Activated B cell treated with CpG ODN at 0.5 μM for 24 hours (primary cell): Measurements from ENCODE around the gene STAG2. TPM values are rescaled to one million over a fixed set of nuclear protein-coding genes. Genes with fewer than 3 reads are reported as not detected.
"Not testable (repeated sequence)": the region's sequence is repeated elsewhere in the genome, so short reads cannot be mapped to it uniquely, and the experiment has no call there.

Experiments used
- ATAC-seq: fragments of 200-7000 bp; cut with Tn5 transposase; one replicate; pipeline ENCODE4 v1.10.0; 2021; ENCODE audit warnings: low read depth, mild to moderate bottlenecking, moderate library complexity
- CTCF ChIA-PET: fragments of 350-600 bp; sonication (Branson Sonifier 250); formaldehyde crosslinking; loops from one replicate; lab custom pipeline; 2021; ENCODE audit warnings: antibody characterized with exemption; lab: Charles Lee
- POLR2A ChIA-PET: fragments of 350-600 bp; sonication (Branson Sonifier 250); formaldehyde crosslinking; loops from one replicate; lab custom pipeline; 2021; ENCODE audit warnings: antibody characterized with exemption; lab: Charles Lee
- DNase-seq: peaks from one replicate; pipeline ENCODE4 v3.0.0; 2022
- H3K27ac Mint-ChIP-seq: one replicate; pipeline ENCODE4 v1.8.0; 2020; ENCODE audit warnings: mixed read lengths
- H3K27me3 Mint-ChIP-seq: one replicate; pipeline ENCODE4 v1.8.0; 2021; ENCODE audit warnings: mixed read lengths
- H3K36me3 Mint-ChIP-seq: one replicate; pipeline ENCODE4 v1.8.0; 2021; ENCODE audit warnings: low read depth, mixed read lengths
- H3K4me1 Mint-ChIP-seq: one replicate; pipeline ENCODE4 v1.8.0; 2021; ENCODE audit warnings: mixed read lengths
- H3K4me3 Mint-ChIP-seq: one replicate; pipeline ENCODE4 v1.8.0; 2020; ENCODE audit warnings: mild to moderate bottlenecking, mixed read lengths
- H3K9me3 Mint-ChIP-seq: one replicate; pipeline ENCODE4 v1.8.0; 2020; ENCODE audit warnings: mixed read lengths
- CTCF ChIP-seq: fragments of 200-600 bp; IDR thresholded peaks from one replicate; pipeline ENCODE4 v1.8.0; 2022; ENCODE audit warnings: antibody characterized with exemption, mild to moderate bottlenecking
- intact Hi-C: fragments of 100-400 bp; cut with micrococcal nuclease; formaldehyde crosslinking; loops from one replicate; pipeline ENCODE4 v1.15.1; 2024
- total RNA-seq: library from RNA; stranded (reverse); gene quantifications from 2 replicates; pipeline ENCODE4 v1.2.3, GENCODE V29; 2022

Gene STAG2
- total RNA-seq, 1 donor from 2014 or later, result 86.6 TPM

- no peak for ATAC-seq
- ChIA-PET POLR2A (no interaction called here), CTCF (no interaction called here)
- Mint-ChIP-seq H3K27ac (no peak overlapping the region), H3K4me1 (no peaks in the 10 kb centered on the region), H3K9me3 (no peaks in the 10 kb centered on the region), H3K36me3 (no peaks in the 10 kb centered on the region), H3K4me3 (no peak overlapping the region), H3K27me3 (no peaks in the 10 kb centered on the region)
- no peak for DNase-seq
- intact Hi-C loops, result no loop called here
- TF ChIP-seq CTCF, result no peak
Measured at GRCh38 chrX:123924186-123924585, 37.3 kb upstream of the STAG2 start.

- ChIA-PET POLR2A (no interaction called here), CTCF (no interaction called here)
- no peak for DNase-seq
- TF ChIP-seq CTCF, result no peak
- peaks cover 1% of the 10 kb centered on the region for H3K36me3 Mint-ChIP-seq
- H3K9me3 Mint-ChIP-seq, result peaks cover 3% of the 10 kb centered on the region
- H3K27me3 Mint-ChIP-seq, result no peaks in the 10 kb centered on the region
- H3K27ac Mint-ChIP-seq, result no peak overlapping the region
- H3K4me3 Mint-ChIP-seq, result no peak overlapping the region
- intact Hi-C loops, result no loop called here
- H3K4me1 Mint-ChIP-seq, result no peaks in the 10 kb centered on the region
- no peak for ATAC-seq
Measured at GRCh38 chrX:123927845-123928244, 33.7 kb upstream of the STAG2 start.

GRCh38 chrX:123932055-123932454 is 29.5 kb upstream of the STAG2 start:
- H3K4me1 Mint-ChIP-seq, ATAC-seq, POLR2A ChIA-PET, DNase-seq, H3K4me3 Mint-ChIP-seq, intact Hi-C loops, H3K27me3 Mint-ChIP-seq, H3K9me3 Mint-ChIP-seq, H3K27ac Mint-ChIP-seq, CTCF ChIA-PET, H3K36me3 Mint-ChIP-seq: not testable (repeated sequence)

GRCh38 chrX:123943074-123943473 is 18.4 kb upstream of the STAG2 start:
- POLR2A ChIA-PET, result interaction anchor here (0.5 kb wide), 1 partner anchor 18 kb away, joined by 6 read pairs; no protein-coding TSS in a partner anchor
- H3K27ac Mint-ChIP-seq, result no peak overlapping the region
- H3K4me1 Mint-ChIP-seq, result no peaks in the 10 kb centered on the region
- TF ChIP-seq CTCF, result no peak
- H3K4me3 Mint-ChIP-seq, result no peak overlapping the region
- intact Hi-C loops, result no loop called here
- CTCF ChIA-PET, result no interaction called here
- ATAC-seq, result no peak
- H3K9me3 Mint-ChIP-seq, result no peaks in the 10 kb centered on the region
- no peak for DNase-seq
- no peaks in the 10 kb centered on the region for H3K27me3 Mint-ChIP-seq
- H3K36me3 Mint-ChIP-seq, result no peaks in the 10 kb centered on the region

GRCh38 chrX:123943488-123943887 is 18.0 kb upstream of the STAG2 start:
- CTCF ChIA-PET, result no interaction called here
- H3K9me3 Mint-ChIP-seq, result no peaks in the 10 kb centered on the region
- no peak overlapping the region for H3K27ac Mint-ChIP-seq
- no peaks in the 10 kb centered on the region for H3K4me1 Mint-ChIP-seq
- H3K36me3 Mint-ChIP-seq, result no peaks in the 10 kb centered on the region
- ATAC-seq, result no peak
- no peak for TF ChIP-seq CTCF
- no peak for DNase-seq
- POLR2A ChIA-PET, result interaction anchor here (0.5 kb wide), 1 partner anchor 17 kb away, joined by 6 read pairs; no protein-coding TSS in a partner anchor
- intact Hi-C loops, result no loop called here
- H3K4me3 Mint-ChIP-seq, result no peak overlapping the region
- H3K27me3 Mint-ChIP-seq, result no peaks in the 10 kb centered on the region

GRCh38 chrX:123949846-123950245 is 11.7 kb upstream of the STAG2 start:
- H3K27ac Mint-ChIP-seq, result no peak overlapping the region
- ATAC-seq (no peak), DNase-seq (no peak)
- POLR2A ChIA-PET, result no interaction called here
- TF ChIP-seq CTCF, result no peak
- H3K9me3 Mint-ChIP-seq, result no peaks in the 10 kb centered on the region
- H3K36me3 Mint-ChIP-seq, result no peaks in the 10 kb centered on the region
- intact Hi-C loops, result no loop called here
- H3K4me1 Mint-ChIP-seq, result no peaks in the 10 kb centered on the region
- no peak overlapping the region for H3K4me3 Mint-ChIP-seq
- no peaks in the 10 kb centered on the region for H3K27me3 Mint-ChIP-seq
- CTCF ChIA-PET, result no interaction called here
